PC-9 (cell line): ENCODE data around the gene NUP214.

Experiments
- EZH2 ChIP-seq: fragments of 200-600 bp; sonication (generic); IDR thresholded peaks from 2 replicates; pipeline ENCODE4 v1.8.0; 2017; ENCODE audit warnings: antibody characterized with exemption, low read depth
- TF ChIP-seq, protein P1 (sequence below): fragments of 200-600 bp; sonication (generic); conservative IDR thresholded peaks from 2 replicates; pipeline ENCODE4 v1.6.1; 2017; ENCODE audit warnings: mixed run types, antibody characterized with exemption, mild to moderate bottlenecking, moderate library complexity

DNA sequence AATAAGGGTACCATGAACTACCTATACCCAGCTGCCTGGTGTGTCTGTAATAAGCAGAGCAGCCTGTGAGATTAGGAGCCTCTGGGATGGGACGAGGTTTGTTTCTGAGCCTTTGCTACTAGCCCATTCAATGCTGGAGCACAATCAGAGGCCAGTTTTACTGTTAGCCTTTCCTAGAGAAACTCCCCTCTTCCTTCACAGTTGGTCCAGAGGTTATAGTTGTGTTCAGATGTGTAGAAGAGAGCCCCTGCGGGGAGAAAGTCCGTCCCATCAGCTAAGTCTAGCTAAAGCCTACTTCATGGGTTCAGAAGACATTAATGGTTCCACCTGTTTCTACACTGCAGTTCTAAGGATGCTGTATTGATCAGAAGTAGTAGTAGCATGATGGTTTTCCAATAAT is 16.8 kb downstream of the NUP214 start:
- TF ChIP-seq, protein P1, sequence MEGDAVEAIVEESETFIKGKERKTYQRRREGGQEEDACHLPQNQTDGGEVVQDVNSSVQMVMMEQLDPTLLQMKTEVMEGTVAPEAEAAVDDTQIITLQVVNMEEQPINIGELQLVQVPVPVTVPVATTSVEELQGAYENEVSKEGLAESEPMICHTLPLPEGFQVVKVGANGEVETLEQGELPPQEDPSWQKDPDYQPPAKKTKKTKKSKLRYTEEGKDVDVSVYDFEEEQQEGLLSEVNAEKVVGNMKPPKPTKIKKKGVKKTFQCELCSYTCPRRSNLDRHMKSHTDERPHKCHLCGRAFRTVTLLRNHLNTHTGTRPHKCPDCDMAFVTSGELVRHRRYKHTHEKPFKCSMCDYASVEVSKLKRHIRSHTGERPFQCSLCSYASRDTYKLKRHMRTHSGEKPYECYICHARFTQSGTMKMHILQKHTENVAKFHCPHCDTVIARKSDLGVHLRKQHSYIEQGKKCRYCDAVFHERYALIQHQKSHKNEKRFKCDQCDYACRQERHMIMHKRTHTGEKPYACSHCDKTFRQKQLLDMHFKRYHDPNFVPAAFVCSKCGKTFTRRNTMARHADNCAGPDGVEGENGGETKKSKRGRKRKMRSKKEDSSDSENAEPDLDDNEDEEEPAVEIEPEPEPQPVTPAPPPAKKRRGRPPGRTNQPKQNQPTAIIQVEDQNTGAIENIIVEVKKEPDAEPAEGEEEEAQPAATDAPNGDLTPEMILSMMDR = no peak
- no peak for TF ChIP-seq EZH2
